ENCODE results near the gene PSMD13.

PSMD13 gene

DNA sequence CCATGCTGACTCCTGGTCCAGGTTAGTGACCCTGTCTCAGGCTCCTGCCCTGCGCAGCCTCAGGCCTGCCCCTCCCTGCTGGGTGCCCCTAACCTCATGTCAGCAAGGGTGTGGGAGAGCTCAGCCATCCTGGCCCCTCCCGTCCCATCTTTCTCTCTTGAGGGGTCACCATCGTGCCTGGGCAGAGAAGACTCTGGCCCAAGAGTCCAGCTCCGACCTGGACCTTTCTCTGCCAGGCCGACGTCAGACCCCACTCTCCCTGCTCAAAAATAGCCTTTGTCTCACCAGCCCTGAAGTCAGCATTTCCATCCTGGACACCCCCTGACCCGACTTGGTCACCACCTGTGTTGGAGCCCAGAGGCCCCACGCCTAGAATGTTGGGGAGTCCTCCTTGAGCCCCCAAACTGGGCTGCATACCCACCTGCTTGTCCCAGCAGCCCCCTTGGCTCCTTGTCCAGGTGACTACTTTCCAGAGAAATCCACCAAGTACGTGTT is 39.0 kb upstream of the PSMD13 start:
- no peak for DNase-seq (ENCODE audit: low read depth)
- TF ChIP-seq, protein P1, sequence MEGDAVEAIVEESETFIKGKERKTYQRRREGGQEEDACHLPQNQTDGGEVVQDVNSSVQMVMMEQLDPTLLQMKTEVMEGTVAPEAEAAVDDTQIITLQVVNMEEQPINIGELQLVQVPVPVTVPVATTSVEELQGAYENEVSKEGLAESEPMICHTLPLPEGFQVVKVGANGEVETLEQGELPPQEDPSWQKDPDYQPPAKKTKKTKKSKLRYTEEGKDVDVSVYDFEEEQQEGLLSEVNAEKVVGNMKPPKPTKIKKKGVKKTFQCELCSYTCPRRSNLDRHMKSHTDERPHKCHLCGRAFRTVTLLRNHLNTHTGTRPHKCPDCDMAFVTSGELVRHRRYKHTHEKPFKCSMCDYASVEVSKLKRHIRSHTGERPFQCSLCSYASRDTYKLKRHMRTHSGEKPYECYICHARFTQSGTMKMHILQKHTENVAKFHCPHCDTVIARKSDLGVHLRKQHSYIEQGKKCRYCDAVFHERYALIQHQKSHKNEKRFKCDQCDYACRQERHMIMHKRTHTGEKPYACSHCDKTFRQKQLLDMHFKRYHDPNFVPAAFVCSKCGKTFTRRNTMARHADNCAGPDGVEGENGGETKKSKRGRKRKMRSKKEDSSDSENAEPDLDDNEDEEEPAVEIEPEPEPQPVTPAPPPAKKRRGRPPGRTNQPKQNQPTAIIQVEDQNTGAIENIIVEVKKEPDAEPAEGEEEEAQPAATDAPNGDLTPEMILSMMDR (IDR thresholded peaks at IDR 0.05; ENCODE audit: control insufficient read depth, extremely low read depth, insufficient read depth): no peak
- no peak overlapping the region for H3K4me3 ChIP-seq (ENCODE audit: low read depth, low read length)

DNA sequence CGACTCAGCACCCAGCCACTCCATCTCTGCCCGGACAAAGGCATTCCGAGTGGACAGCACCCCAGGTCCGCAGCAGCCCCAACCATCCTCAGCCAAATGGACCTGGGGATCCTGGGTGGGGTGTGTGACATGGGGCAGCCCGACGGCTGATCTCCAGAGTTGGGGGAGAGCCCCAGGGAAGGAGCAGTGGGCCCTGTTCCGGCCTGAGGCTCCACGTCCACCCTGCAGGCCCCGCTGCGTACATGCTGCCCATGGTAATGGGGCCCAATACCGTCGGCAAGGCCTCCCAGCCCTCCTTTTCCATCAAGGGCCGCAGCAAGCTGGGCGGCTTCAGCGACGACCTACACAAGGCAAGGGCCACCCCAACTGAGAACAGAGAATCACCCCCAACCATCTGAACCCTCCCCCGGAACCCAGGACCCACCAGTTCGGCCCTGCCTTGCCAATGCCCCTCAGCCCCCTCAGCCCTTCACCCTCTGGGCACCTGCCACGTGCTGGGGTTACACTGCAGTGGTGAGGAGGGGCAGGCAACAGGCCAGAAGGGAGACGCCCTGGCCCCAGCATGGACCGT is 38.5 kb upstream of the PSMD13 start:
- TF ChIP-seq, protein P1 (IDR thresholded peaks at IDR 0.05; ENCODE audit: control insufficient read depth, extremely low read depth, insufficient read depth): no peak
- no peak overlapping the region for H3K4me3 ChIP-seq (ENCODE audit: low read depth, low read length)
- no peak for DNase-seq (ENCODE audit: low read depth)

DNA sequence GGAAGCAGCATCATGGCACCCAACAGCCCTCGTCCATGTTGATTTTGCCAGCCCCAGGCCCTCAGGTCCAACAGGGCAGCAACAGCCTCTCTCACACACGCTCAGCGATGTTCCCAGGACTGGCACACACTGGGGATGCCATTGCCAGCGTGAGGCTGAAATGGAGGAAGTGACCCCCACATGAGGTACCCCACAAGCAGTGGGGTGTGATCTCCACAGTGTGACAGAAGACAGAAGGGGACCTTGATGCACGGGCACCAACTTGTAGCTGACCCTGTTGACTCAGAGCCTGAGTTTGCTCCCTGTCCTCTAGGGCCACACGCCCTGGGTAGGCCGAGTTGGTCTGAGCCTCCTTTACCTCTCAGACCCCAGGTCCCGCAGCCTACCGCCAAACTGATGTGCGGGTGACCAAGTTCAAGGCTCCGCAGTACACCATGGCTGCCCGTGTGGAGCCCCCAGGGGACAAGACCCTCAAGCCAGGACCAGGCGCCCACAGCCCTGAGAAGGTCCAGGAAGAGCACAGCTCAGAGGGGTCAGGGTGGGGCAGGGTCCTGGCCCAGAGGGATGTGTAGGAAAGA is 37.7 kb upstream of the PSMD13 start:
- DNase-seq (ENCODE audit: low read depth): no peak
- TF ChIP-seq, protein P1 (IDR thresholded peaks at IDR 0.05; ENCODE audit: control insufficient read depth, extremely low read depth, insufficient read depth): no peak
- no peak overlapping the region for H3K4me3 ChIP-seq (ENCODE audit: low read depth, low read length)

DNA sequence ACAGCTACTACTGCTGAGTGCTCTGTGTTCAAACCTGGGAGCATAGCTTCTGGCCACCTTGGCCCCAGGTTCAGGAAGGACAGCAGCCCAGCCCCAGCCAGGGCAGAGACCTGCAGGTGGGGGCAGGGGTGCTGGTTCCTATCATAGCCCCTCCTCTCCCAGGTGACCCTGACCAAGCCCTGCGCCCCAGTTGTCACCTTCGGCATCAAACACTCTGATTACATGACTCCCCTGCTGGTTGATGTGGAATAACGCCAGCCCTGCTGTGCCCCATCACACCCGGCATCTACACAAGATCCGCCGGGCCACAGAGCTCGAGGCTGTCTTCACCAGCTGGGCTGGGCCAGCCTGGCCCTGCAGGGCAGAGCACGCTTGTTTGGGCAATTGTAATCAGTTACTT is 37.0 kb upstream of the PSMD13 start:
- no peak for DNase-seq (ENCODE audit: low read depth)
- no peak overlapping the region for H3K4me3 ChIP-seq (ENCODE audit: low read depth, low read length)
- TF ChIP-seq, protein P1 (IDR thresholded peaks at IDR 0.05; ENCODE audit: control insufficient read depth, extremely low read depth, insufficient read depth): no peak

DNA sequence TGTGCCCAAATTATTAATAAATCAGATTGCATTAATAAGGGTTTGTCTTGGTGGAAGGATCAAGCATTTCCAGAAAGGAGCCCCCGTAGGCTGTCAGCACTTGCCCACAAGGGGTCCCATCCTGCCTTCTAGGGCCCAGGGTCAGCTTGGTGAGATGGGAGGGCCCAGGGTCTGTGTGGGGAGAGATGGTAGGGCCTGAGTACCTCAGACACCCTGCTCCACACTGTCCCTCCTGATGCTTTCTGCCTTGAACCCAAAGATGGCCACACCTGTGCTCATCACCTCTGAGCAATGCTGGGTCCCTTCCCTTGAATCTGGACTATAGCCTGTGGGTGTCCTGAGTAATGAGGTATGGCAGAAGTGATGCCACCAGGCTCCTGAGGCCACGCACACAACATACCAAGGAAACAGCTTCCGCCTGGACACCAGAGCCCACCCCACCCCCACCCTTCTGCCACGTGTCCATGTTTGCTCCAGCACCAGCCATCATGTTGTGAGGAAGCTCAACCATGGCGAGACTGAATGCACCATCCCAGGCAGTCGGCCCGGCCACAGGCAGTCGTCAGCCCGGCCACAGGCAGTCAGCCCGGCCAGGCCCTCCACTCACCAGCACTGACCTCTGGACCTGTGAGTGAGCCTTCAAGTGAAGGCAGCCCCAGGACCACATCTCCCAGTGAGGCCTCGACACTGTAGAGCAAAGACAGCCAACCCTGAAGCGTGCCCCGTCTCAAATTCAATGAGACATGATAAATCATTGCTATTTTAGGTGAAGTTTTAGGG is 36.4 kb upstream of the PSMD13 start:
- DNase-seq (ENCODE audit: low read depth): no peak
- TF ChIP-seq, protein P1 (IDR thresholded peaks at IDR 0.05; ENCODE audit: control insufficient read depth, extremely low read depth, insufficient read depth): no peak
- no peak overlapping the region for H3K4me3 ChIP-seq (ENCODE audit: low read depth, low read length)

DNA sequence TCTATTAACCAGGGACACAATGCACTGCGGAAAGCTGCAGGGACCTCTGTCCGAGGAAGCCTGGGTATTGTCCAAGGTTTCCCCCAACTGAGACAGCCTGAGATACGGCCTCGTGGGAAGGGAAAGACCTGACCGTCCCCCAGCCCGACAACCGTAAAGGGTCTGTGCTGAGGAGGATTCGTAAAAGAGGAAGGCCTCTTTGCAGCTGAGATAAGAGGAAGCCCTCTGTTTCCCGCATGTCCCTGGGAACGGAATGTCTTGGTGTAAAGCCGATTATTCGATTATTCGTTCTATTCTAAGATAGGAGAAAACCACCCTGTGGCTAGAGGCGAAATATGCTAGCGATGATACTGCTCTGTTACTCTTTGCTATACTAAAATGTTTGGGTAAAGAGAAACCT is 34.8 kb upstream of the PSMD13 start:
- no peak overlapping the region for H3K4me3 ChIP-seq (ENCODE audit: low read depth, low read length)
- no peak for DNase-seq (ENCODE audit: low read depth)
- TF ChIP-seq, protein P1 (IDR thresholded peaks at IDR 0.05; ENCODE audit: control insufficient read depth, extremely low read depth, insufficient read depth): no peak

Data from LNCaP clone FGC (cell line).